ENCODE data around the gene PIGX.
A peak's percentile ranks its signal among the peaks of the same experiment; 100 is the strongest.

PIGX gene

GRCh38 chr3:196697270-196697669 lies 14.9 kb upstream of the PIGX start:
- Mint-ChIP-seq H3K4me1 (no peaks in the 10 kb centered on the region), H3K36me3 (ENCODE audit: low read depth) (no peaks in the 10 kb centered on the region), H3K9me3 (no peaks in the 10 kb centered on the region), H3K4me3 (no peak overlapping the region), H3K27ac (no peak overlapping the region), H3K27me3 (ENCODE audit: low read depth, poor library complexity) (peaks cover 6% of the 10 kb centered on the region)
- no peak for TF ChIP-seq CTCF (IDR thresholded peaks at IDR 0.05)
- no peak for DNase-seq

- no peak for DNase-seq
- Mint-ChIP-seq H3K36me3 (ENCODE audit: low read depth) (no peaks in the 10 kb centered on the region), H3K27ac (peak overlapping the region; percentile 31), H3K27me3 (ENCODE audit: low read depth, poor library complexity) (peaks cover 5% of the 10 kb centered on the region), H3K9me3 (no peaks in the 10 kb centered on the region), H3K4me1 (no peaks in the 10 kb centered on the region), H3K4me3 (no peak overlapping the region)
- no peak for TF ChIP-seq CTCF (IDR thresholded peaks at IDR 0.05)
These were observed 12.4 kb upstream of the PIGX start for GRCh38 chr3:196699749-196700148.

GRCh38 chr3:196700801-196701200 lies 11.4 kb upstream of the PIGX start:
- Mint-ChIP-seq H3K36me3 (ENCODE audit: low read depth) (no peaks in the 10 kb centered on the region), H3K27ac (no peak overlapping the region), H3K4me1 (no peaks in the 10 kb centered on the region), H3K27me3 (ENCODE audit: low read depth, poor library complexity) (peaks cover 5% of the 10 kb centered on the region), H3K9me3 (no peaks in the 10 kb centered on the region), H3K4me3 (no peak overlapping the region)
- no peak for DNase-seq
- no peak for TF ChIP-seq CTCF (IDR thresholded peaks at IDR 0.05)

GRCh38 chr3:196706327-196706726 lies 5.8 kb upstream of the PIGX start:
- no peak for TF ChIP-seq CTCF (IDR thresholded peaks at IDR 0.05)
- H3K36me3 Mint-ChIP-seq (ENCODE audit: low read depth): no peaks in the 10 kb centered on the region
- no peaks in the 10 kb centered on the region for H3K9me3 Mint-ChIP-seq
- DNase-seq: no peak
- peaks cover 10% of the 10 kb centered on the region for H3K27me3 Mint-ChIP-seq (ENCODE audit: low read depth, poor library complexity)
- H3K27ac Mint-ChIP-seq: no peak overlapping the region
- peaks cover 2% of the 10 kb centered on the region for H3K4me1 Mint-ChIP-seq
- H3K4me3 Mint-ChIP-seq: no peak overlapping the region

- Mint-ChIP-seq H3K9me3 (no peaks in the 10 kb centered on the region), H3K27me3 (ENCODE audit: low read depth, poor library complexity) (peaks cover 10% of the 10 kb centered on the region), H3K4me3 (no peak overlapping the region), H3K27ac (no peak overlapping the region), H3K36me3 (ENCODE audit: low read depth) (no peaks in the 10 kb centered on the region), H3K4me1 (peaks cover 6% of the 10 kb centered on the region)
- no peak for TF ChIP-seq CTCF (IDR thresholded peaks at IDR 0.05)
- no peak for DNase-seq
These were observed 5.4 kb upstream of the PIGX start for GRCh38 chr3:196706731-196707130.

GRCh38 chr3:196707566-196707965 lies 4.6 kb upstream of the PIGX start:
- H3K4me3 Mint-ChIP-seq: no peak overlapping the region

More at GRCh38 chr3:196707566-196707965, 4.6 kb upstream of the PIGX start:
- H3K4me1 Mint-ChIP-seq: peaks cover 8% of the 10 kb centered on the region
- no peak overlapping the region for H3K27ac Mint-ChIP-seq
- no peaks in the 10 kb centered on the region for H3K9me3 Mint-ChIP-seq
- no peak for TF ChIP-seq CTCF (IDR thresholded peaks at IDR 0.05)
- H3K36me3 Mint-ChIP-seq (ENCODE audit: low read depth): no peaks in the 10 kb centered on the region
- no peak for DNase-seq
- H3K27me3 Mint-ChIP-seq (ENCODE audit: low read depth, poor library complexity): peaks cover 10% of the 10 kb centered on the region
